Heart right ventricle (tissue), 16 donors: ENCODE results near the gene POGK. TPM values are rescaled to one million over a fixed set of nuclear protein-coding genes. Genes with fewer than 3 reads are reported as not detected.

Experiments
- ATAC-seq, 8 donors: fragments of 200-7000 bp; cut with Tn5 transposase; one replicate each; pipeline ENCODE4 v1.9.1; 2020; ENCODE audit warnings: mild to moderate bottlenecking in 8 of 8, moderate library complexity in 8 of 8, moderate number of reproducible peaks in 1 of 8
- DNase-seq, 2 donors: peaks; one replicate each; pipeline ENCODE4 v3.0.0-alpha.2; 2020
- H3K27ac ChIP-seq, 10 donors: fragments of 200-600 bp; sonication (generic) in 2 of 10; one replicate each; pipeline versions ENCODE4 v1.5.0 to v1.8.0; 2020 to 2022; ENCODE audit warnings: mild to moderate bottlenecking in 3 of 10
- H3K27me3 ChIP-seq, 7 donors: fragments of 200-600 bp; one replicate each; pipeline ENCODE4 v1.8.0; 2021 to 2022; ENCODE audit warnings: mild to moderate bottlenecking in 2 of 7
- H3K36me3 ChIP-seq, 9 donors: fragments of 200-600 bp; sonication (generic) in 1 of 9; one replicate each; pipeline versions ENCODE4 v1.5.0 to v1.8.0; 2020 to 2022; ENCODE audit warnings: mild to moderate bottlenecking in 2 of 9
- H3K4me1 ChIP-seq, 9 donors: fragments of 200-600 bp; sonication (generic) in 1 of 9; one replicate each; pipeline versions ENCODE4 v1.5.0 to v1.8.0; 2020 to 2022; ENCODE audit warnings: mild to moderate bottlenecking in 4 of 9
- H3K4me3 ChIP-seq, 10 donors: fragments of 200-600 bp; sonication (generic) in 2 of 10; one replicate each; pipeline versions ENCODE4 v1.5.0 to v1.8.0; 2020 to 2022; ENCODE audit warnings: mild to moderate bottlenecking in 7 of 10, moderate library complexity in 2 of 10
- H3K9me3 ChIP-seq, 11 donors: fragments of 200-600 bp in 10 of 11; sonication (generic) in 2 of 11; one replicate each; pipeline versions ENCODE4 v1.5.0 to v1.8.0; 2013 to 2022; ENCODE audit warnings: mild to moderate bottlenecking in 2 of 11, control low read depth in 1 of 11, moderate library complexity in 1 of 11
- CTCF ChIP-seq, 9 donors: fragments of 200-600 bp; sonication (generic) in 2 of 9; IDR thresholded peaks; one replicate each; pipeline versions ENCODE4 v1.5.0 to v1.8.0; 2021 to 2022; ENCODE audit warnings: antibody characterized with exemption in 9 of 9, mild to moderate bottlenecking in 5 of 9, moderate library complexity in 1 of 9
- WGBS, 2 donors: extraction: QIAGEN DNeasy Blood & Tissue Kit; methylation state at CpG; one replicate each; pipeline ENCODE4 v1.1.7; 2013; ENCODE audit warnings: inconsistent platforms in 1 of 2; 5-methylcytosine and 5-hydroxymethylcytosine counted together
- intact Hi-C, 10 donors: fragments of 100-400 bp; cut with DNase I; formaldehyde crosslinking; loops; one replicate each; pipeline versions ENCODE4 v1.11.1 to v1.14.2; 2022
- polyA plus RNA-seq, 2 donors: library from polyadenylated mRNA; stranded (reverse); fragments of 200-250 nt; gene quantifications; one replicate each; pipeline ENCODE4 v1.2.3, GENCODE V29; 2013
- total RNA-seq, 10 donors: library from RNA; stranded (reverse); fragmentation: NEBNext Ultra II Directional in 3 of 10; extraction: Animal tissue kit (Norgen Biotek cat#: 25700) in 3 of 10; gene quantifications; one replicate each; pipeline versions ENCODE4 v1.2.1 to v1.2.4, GENCODE V29; 2021 to 2023
- donor health status: Arrhythmogenic right ventricular cardiomyopathy.
- donor health status: ischemic (EF 13 %, LVEDD 7.1; RV severe dilation, severe dysfunction).
- donor health status: healthy with polysubstance abuse.
- donor health status: DM: no; HTN: yes; CAD: no.
- donor health status: DM: no; HTN: no; CAD: no.
- donor health status: ischemic (EF 25% LVEDD 6.9; RV normal size, moderate dysfunction).
- donor health status: ischemic (EF 25% LVEDD 5.7; RV mildly dilated, moderate dysfunction).
- donor health status: healthy.
- donor health status: DM: yes; HTN: yes; CAD: no.
- donor health status: Ischemic cardiomyopathy.
- donor health status: ischemic (EF 35%, LVEDD 5.7; RV mildly dilated, moderate dysfunction).
- donor health status: nonischemic (EF 11% LVEDD 7.7; RV severe dilation, severe dysfunction).
- donor health status: DM: yes; HTN: yes; CAD: no.
- donor health status: PGD.
- donor health status: ischemic (EF 29% LVEDD 5.4; RV normal size, mild dysfunction).
- donor health status: nonischemic (EF 23%, LVEDD 6.1; RV moderate dilation, normal function).

Gene POGK
- total and polyA plus RNA-seq, 12 donors = 5.6 to 19.2 (median 13.3) TPM

GRCh38 chr1:166844791-166845190 is 5.5 kb downstream of the POGK start:
- Histone ChIP-seq H3K9me3 (no peaks in the 10 kb centered on the region), H3K36me3 (peaks cover 0 to 90% (median 64%) of the 10 kb centered on the region in 9 donors), H3K27ac (peak overlapping the region; percentile 35 to 95 (median 74)), H3K4me1 (peaks cover 20 to 85% (median 73%) of the 10 kb centered on the region in 9 donors), H3K4me3 (peak overlapping the region in 2 of 10 donors; percentile 0 to 14), H3K27me3 (no peaks in the 10 kb centered on the region)
- intact Hi-C loops = loop anchor here in 1 of 10 donors (5.0 kb wide), 1 partner anchor 33 kb away; the partner anchor contains the start of gene TADA1
- DNase-seq (no peak), ATAC-seq (peak in 3 of 8 donors; percentile 1 to 8 (median 8))
- WGBS, 2 donors = 62 to 64% methylated on average over 7 of the region's 7 CpGs
- no peak for TF ChIP-seq CTCF (IDR thresholded peaks at IDR 0.05)

DNA sequence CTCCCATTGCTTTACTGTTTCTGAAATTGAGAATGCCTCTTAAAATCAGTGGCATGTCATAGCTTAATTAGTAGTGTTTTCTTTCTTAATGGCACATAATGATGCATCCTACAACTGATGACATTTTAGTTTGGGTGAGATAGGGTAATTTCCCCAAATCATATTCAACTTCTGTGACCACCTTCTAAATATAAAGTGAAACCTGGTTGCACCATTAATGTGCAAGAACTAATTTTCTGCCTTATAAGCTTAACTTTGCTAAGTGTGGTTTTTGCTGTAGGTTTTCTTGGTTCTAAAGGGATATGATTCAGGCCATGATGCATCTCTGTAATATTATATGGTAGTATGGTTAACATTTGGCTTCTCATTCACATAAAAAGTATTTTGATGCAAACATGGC is 8.9 kb downstream of the POGK start:
- intact Hi-C loops = no loop called here
- peaks cover 14 to 69% (median 44%) of the 10 kb centered on the region in 9 donors for H3K4me1 ChIP-seq
- ATAC-seq (no peak), DNase-seq (no peak)
- no peaks in the 10 kb centered on the region for H3K27me3 ChIP-seq
- H3K27ac ChIP-seq = no peak overlapping the region
- no peak for TF ChIP-seq CTCF (IDR thresholded peaks at IDR 0.05)
- H3K4me3 ChIP-seq = no peak overlapping the region
- peaks cover 0 to 100% (median 65%) of the 10 kb centered on the region in 9 donors for H3K36me3 ChIP-seq
- H3K9me3 ChIP-seq = no peaks in the 10 kb centered on the region

GRCh38 chr1:166849135-166849534 is 9.9 kb downstream of the POGK start:
- Histone ChIP-seq H3K27ac (no peak overlapping the region), H3K36me3 (peaks cover 0 to 100% (median 69%) of the 10 kb centered on the region in 9 donors), H3K27me3 (no peaks in the 10 kb centered on the region), H3K4me3 (no peak overlapping the region), H3K9me3 (no peaks in the 10 kb centered on the region), H3K4me1 (peaks cover 7 to 60% (median 36%) of the 10 kb centered on the region in 9 donors)
- no peak for ATAC-seq
- TF ChIP-seq CTCF (IDR thresholded peaks at IDR 0.05) = no peak
- DNase-seq = no peak
- intact Hi-C loops = no loop called here
- 97 to 98% methylated on average over 20 of the region's 20 CpGs for WGBS, 2 donors

DNA sequence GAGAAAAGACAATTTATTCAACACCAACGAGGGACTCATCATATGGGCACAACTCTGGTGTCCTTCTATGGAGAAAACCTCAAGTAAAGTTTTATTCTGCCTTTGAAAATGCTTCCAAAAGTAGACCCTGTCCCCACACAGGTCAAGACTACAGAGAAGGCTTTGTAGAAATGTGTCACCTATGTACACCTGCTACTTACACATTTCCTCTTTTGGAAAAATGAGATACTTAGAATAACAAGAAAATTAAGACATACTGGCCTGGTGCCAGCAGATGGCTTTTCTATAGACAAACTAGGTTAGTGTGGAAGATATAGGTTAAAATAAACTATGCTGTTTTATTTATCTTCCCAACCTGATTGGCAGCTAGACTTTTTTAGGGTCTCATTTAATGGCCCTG is 13.6 kb downstream of the POGK start:
- ATAC-seq = no peak
- Histone ChIP-seq H3K4me3 (no peak overlapping the region), H3K36me3 (peaks cover 0 to 100% (median 74%) of the 10 kb centered on the region in 9 donors), H3K27me3 (no peaks in the 10 kb centered on the region), H3K9me3 (no peaks in the 10 kb centered on the region), H3K4me1 (peaks cover 0 to 22% (median 4%) of the 10 kb centered on the region in 9 donors), H3K27ac (no peak overlapping the region)
- intact Hi-C loops = no loop called here
- TF ChIP-seq CTCF (IDR thresholded peaks at IDR 0.05) = no peak
- WGBS, 2 donors = 33 to 50% methylated on average over 1 of the region's 1 CpG
- no peak for DNase-seq
